ENCODE results near the gene COL5A1.

DNA sequence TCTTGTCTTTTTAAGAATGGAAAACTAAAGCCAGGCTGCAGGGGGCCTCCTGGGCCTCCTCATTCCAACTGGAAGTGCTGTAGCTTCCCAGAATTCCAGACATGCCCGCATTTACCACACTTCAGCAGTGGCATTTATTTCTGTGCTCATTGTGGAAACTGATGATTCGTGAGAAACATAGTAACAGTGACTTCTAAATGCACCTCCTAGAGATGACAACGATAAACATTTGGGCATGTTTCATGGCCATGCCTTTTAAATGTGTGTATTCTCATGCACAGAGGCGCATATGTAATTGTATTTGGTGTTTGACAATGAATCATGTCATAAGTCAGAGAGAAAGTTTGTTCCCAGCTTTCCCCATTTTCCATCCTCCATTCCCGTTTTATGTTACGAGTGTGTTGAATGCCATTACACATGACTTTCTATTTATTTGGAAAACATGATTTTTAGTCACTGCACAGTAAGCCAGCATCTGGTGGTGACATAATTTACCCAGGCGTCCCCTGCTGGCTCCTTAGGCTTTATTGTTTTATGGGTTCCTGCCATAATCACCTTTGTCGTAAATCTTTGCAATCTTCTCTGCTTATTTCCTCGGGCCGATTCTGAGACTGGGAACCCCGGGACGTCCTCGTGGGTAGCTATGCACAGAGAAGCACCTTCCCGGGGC is 170.2 kb downstream of the COL5A1 start:
- no peak for TF ChIP-seq EZH2 (IDR thresholded peaks at IDR 0.05)
- no peak for TF ChIP-seq POLR2AphosphoS5 (IDR thresholded peaks at IDR 0.05; ENCODE audit: borderline replicate concordance, low read depth, low read length)
- TF ChIP-seq FOXP2 (optimal IDR thresholded peaks at IDR 0.05; ENCODE audit: control extremely low read depth, extremely low read length, insufficient read depth): no peak

Data from SK-N-MC (cell line).